HG03175 (cell line): ENCODE measurements around the gene RALGPS2.
"Not testable (repeated sequence)": the region's sequence is repeated elsewhere in the genome, so short reads cannot be mapped to it uniquely, and the experiment has no call there.

Experiments
- ATAC-seq: cut with Tn5 transposase; IDR thresholded peaks from one replicate; pipeline ENCODE4 v1.9.1; 2021; ENCODE audit warnings: mild to moderate bottlenecking, moderate library complexity; ENCODE audit not compliant: unreplicated experiment

RALGPS2 gene

DNA sequence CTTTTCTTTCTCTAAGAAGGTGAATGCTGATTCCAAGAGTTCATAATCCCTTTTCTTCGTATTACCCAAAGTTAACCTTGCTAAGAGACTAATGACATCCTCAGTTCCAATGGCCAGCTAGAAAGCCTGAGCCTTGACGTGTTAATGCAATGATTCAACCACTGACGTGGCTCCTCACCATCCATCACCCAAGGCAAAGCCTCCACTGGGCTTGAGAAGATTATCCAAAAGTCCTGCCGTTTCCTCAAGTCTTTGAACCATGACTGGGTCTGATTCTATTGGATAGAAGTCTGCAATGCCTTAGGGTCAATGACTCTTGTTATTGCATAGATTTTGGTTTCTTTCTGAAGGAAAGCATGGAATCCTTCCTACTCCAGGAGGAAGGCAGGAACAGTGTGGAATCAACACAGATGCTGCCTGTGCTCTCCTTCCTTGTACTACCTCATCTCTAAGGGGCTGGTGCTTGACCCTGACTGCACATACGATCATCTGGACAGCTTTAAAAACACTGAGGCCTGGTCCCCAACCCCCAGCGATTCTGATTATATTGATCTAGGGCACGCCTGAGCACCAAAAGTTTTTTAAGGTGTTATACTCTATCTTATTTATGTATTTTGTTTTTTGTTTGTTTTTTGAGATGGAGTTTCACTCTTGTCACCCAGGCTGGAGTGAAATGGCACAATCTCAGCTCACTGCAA is 215.2 kb downstream of the RALGPS2 start:
- no peak for ATAC-seq

DNA sequence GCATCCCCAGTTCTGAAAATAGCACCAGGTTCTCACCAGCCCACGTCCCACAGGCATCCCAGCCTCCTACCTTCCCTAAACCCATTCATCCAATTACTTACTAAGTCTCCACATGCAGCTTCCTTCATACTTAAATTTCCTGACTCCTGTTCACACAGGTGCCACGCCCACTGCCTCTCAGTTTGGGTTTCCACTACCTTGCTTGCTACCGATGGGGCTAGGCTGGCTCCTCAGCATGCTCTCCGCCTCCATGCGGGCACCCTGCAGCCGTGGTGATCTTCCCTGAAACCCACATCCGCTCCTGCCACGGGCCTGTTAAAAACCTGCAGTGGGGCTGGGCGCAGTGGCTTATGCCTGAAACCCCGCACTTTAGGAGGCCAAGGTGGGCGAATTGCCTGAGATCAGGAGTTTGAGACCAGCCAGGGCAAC is 216.2 kb downstream of the RALGPS2 start:
- no peak for ATAC-seq

DNA sequence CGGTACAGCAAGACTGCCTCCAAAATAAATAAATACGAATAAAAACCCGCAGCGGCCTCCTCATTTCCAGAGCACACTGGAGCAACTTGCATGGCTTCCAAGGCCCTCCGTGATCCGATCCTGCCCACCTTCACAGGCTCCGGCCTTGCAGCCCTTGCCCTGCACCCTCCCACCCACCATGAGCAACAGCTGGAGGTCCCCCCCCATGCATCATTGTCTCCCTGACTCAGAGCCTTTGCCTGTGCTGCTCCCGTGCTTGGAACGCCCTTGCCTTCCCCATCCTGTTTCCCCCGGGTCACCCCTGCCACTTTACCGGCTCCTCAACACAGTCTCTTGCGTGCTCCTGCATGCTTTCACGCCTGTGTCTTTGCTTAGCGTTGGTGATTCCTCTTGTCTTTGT is 216.8 kb downstream of the RALGPS2 start:
- ATAC-seq: no peak

DNA sequence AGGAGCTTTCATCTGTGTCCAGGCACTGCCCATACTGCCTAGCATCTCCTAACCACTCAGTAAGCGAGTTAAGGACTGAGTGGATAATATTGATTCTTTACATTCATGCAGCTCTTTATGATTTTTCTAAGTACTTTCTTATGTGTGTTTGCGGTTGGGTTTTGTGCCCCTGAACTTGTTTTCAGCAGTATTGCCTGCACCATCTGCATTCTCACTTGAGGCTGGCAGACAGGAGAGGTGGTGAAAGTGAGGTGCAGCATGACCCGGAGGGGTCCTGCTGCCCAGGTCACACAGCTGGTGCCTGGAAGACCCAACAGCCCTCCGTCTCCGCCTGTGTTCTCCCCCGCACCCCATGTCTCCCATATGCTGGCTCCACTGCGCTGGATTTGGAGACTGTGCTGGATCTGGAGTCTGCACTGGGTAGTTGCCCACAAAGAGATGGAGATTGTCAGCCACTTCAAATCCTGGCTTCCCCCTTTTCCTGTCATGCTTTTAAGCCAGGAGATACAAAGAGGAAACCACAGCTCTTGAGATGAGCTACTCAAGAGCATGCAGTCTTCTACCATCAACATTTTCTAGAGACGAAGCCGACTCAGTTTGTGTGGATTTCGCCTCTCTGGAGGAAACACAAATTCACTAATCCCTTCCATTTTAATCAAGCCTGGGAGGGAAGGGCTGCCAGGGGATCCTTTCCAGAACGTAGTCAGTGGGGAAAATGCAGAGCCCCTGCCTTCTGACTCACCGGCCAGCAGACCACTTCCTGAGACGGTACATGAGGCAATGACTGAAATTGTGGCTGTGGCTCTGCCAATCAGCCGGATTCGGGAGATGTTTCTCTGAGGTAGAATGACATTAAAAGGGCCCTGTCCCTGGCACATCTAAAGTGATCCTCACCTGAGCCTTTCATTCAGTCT is 217.5 kb downstream of the RALGPS2 start:
- ATAC-seq: no peak

DNA sequence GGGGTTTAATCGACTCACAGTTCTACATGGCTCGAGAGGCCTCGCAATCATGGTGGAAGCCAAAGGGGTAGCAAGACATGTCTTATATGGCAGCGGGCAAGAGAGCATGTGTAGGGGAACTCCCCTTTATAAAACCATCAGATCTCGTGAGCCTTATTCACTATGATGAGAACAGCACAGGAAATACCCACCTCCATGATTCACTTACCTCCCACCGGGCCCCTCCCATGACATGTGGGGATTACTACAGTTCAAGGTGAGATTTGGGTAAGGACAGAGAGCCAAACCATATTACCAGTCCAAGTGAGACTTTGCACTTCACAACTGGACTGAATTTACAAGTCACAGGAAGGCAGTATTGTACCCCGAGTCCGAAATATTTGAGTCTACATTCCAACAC is 219.7 kb downstream of the RALGPS2 start:
- ATAC-seq: no peak

DNA sequence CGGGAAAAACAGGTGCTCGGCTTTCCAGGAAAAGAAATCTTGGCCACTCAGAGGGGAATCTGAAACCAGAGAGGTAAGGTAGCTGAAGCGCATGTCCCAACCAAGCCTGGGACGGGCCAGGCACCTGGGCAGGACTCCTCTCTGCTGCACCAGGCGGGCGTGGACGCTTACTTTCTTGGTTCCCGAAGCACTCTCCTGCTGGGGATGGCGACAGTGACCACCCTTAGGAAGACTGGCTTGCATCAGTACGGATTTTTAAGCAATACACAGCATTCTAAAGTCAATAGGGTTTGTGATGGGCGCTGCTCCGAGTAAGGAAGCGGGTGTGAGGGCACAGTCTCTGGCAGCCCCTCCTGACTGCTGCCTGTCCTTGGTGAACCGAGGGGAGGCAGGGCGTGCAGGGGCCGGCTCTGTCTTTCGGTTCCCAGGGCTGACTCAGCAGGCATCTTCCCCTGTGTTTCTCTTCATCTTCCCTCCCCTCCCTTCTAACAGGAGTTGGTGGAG is 220.8 kb downstream of the RALGPS2 start:
- ATAC-seq: no peak

DNA sequence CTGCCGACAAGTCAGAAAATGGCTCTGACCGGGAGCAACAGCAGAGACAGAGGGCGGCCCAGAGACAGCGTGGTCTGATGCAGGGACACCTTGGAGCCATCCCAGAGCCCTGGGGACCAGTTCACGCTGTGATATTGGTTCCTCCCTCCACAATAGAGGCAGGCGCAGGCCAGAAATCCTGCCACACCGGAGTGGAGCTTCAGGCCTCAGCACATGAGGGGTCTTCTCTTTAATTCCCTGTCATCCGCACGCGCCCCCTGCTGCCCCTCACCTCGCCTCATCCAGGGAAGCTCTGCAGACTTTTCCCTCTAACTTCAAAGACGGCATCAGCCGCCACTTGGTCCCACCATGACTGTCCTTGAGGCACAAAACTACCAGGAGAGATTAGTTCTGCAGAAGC is 221.4 kb downstream of the RALGPS2 start:
- no peak for ATAC-seq

DNA sequence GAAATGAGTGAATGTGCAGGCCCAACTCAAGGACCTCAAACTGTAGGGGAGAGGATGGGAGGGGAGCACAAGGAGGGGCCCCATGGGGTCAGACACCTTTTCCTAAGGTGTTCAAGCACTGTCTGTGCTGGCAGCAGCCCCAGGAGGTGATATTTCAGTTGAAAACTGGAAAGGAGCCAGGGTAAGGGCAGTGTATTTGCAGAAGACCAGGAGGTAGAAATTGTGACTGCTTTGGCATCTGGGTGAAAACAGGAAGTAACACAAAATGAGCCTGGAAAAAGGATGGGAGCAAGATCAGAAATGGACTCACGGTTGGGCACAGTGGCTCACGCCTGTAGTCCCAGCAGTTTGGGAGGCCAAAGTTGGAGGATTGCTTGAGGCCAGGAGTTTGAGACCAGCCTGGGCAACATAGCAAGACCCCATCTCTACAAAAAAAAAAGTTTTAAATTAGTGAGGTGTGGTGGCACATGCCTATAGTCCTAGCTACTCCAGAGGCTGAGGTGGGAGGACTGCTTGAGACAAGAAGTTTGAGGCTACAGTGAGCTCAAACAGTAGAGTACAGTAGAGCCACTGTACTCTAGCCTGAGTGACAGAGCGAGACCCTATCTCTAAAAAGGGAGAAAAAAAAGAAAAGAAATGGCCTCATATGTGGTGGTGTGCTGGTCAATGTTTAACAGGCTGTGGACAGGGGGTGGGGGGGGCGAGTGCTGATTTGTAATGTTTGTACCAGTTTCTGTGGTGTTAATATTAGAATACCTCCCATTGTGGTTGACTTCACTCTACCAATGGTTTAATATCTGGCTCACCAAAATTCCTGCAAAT is 222.0 kb downstream of the RALGPS2 start:
- ATAC-seq: no peak

DNA sequence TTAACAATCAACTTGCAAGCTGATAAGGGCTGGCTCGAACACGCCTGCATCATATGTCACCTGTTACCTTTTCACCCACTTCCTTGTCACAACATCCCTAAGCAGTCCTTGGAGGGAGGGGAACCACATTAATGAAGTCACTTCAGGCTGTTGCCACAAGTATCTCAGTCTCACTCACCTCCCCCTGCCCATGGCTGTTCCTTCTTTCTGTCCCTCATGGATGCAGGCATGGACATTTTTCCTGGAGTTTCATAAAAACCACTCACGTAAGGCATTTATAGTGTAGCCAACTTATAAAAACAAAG is 222.6 kb downstream of the RALGPS2 start:
- no peak for ATAC-seq

DNA sequence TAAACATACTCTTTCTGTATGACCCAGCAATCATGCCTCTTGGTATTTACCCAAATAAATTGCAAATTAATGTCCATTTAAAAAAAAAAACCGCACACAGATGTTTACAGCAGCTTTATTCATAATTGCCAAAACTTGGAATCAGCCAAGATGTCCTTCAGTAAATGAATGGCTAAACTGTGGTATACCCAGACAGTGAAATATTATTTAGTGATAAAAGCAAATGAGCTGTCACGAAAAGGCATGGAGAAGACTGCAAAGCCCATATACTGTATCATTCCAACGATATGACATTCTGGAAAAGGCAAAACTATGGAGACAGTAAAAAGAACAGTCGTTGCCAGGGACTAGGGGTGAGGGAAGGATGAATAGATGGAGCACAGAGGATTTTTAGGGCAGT is 223.6 kb downstream of the RALGPS2 start:
- ATAC-seq: no peak

DNA sequence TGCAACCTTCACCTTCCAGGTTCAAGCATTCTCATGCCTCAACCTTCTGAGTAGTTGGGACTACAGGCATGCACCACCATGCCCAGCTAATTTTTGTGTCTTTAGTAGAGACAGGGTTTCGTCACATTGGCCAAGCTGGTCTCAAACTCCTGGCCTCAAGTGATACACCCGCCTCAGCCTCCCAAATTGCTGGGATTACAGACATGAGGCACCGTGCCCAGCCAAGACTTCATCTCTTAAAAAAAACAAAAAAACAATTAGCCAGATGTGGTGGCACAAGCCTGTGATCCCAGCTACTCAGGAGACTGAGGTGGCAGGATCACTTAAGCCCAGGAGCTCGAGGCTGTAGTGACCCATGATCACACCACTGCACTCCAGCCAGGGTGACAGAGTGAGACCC is 224.8 kb downstream of the RALGPS2 start:
- not testable (repeated sequence) for ATAC-seq

DNA sequence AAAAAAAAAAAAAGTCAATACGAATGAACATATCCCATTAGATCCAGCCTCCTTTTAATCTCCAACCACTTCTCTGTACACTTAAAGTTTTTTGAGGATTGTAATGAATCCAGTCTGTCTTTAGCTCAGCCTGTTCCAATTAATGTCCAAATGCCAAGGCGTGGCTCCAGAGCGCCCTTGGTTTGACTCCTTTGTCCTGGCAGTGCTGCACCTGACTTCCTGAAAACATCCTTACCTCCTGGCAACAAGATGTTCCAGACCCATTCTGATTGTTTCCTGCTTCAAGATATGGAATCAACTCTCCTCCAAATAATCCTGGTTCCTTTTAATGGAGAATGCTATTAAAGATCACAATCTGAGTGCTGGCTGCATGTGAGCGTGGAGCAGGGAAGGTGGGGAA is 226.6 kb downstream of the RALGPS2 start:
- no peak for ATAC-seq

DNA sequence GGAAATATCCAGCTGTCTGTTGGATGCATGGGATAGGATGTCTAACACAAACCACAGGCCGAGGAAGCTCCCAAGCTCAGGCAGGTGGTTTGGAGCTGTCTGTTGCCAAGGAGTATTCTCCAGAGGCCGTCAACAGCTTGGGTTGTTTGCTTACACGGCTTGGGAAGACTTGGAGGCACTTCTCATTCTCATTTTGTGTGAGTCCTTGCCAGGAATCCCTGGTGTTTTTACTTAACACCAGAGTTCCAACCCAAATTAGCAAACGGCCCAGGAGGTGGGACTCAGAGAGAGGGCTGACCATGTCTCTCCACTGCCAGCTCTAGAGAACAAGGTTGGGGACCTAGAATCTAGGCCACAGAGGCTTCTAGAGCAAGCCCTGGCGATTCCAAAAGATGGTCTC is 228.0 kb downstream of the RALGPS2 start:
- ATAC-seq: no peak

DNA sequence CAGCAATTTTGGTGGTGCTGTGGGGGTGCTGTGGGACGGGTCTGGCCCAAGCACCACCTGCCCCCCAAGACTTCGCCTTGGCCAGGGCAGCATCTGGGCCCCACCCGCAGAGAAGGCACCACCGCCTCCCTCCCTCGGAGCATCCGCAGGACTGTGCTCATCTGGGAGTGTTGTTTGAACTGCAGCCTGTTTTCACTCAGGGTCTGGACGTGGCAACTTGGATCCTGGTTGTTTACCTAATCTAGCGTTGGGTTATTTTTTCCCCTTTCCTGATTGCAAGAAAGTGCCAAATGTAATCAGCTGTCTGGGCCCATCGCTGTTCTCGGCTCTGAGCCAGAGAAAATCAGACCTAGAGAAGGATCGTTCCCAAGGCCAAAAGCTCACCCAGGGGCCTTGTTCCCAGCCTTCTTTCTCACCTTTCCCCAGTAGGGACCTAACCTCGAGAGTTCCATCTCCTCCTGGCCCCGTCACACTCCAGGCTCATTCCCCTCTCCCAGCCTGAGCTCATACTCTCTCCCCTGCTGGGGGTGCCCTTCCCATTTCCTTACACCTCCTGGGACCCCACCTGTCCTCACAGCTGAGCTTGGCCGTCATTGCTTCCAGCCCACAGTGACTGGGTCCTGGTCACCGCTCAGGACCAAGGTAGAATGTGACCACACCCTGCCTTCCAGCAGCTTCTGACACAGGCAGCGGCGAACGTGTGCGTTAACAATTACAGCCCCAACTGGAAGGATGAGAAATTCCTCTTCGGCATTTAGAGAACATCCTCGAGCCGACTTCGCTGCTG is 228.7 kb downstream of the RALGPS2 start:
- ATAC-seq: no peak

DNA sequence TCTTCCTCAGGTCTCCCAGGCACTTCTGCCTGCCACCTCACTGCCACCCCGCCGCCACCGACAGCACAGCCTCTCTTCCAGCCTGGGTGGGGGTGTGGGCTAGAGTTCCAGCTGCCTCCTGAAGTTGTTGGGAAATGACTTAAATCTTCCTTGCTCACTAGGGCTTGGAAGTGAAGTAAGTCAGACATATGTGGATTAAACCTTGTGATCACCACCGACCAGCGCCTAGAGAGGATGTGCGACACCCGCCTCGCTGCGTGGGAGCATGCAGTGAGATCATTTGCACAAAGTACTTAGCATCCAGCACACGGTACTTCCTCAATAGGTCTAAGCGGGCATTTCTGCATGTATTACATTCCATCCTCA is 229.3 kb downstream of the RALGPS2 start:
- no peak for ATAC-seq

DNA sequence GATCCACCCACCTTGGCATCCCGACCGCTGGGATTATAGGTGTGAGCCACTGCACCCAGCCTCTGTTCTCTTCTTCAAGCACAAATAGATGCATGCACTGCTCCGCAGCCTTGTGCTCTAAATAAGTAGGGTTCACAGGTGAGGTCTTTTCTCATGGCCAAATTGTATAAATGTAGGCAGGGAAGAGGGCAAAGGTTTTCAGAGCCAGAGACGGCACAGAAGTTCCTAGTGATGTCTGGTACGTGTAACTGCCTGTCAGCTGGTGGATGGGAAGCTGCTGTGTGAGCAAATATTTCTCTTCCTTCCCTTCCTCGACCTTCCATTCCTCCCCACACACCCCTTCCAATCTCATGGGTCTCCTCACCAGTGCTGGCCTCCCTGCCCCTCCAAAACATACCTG is 229.9 kb downstream of the RALGPS2 start:
- ATAC-seq: no peak

DNA sequence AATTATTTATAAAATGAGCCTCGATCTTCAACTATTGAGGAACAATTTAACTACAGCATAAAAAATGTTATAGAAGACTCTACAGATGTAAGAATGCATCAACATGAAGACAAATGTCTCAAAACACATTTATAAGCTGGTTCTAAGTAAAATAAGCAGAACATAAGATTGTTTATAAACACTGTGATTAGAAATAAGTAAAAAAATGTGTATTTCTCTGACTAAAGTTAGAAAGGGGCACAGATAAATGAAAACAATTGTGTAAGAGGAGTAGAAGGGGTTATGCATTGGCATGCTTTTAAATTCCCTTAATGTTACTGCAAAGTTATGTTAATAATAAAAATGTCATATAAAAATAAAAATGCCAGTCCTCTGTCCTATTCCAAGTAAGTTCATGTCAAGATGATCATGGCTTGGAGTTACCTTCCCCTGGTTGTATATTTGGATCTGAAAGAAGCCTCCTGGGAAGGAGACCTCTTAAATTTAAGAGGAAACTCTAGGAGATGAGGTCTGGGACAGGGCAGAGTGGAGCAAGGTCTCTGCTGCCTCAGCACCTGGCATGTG is 230.4 kb downstream of the RALGPS2 start:
- ATAC-seq: no peak

DNA sequence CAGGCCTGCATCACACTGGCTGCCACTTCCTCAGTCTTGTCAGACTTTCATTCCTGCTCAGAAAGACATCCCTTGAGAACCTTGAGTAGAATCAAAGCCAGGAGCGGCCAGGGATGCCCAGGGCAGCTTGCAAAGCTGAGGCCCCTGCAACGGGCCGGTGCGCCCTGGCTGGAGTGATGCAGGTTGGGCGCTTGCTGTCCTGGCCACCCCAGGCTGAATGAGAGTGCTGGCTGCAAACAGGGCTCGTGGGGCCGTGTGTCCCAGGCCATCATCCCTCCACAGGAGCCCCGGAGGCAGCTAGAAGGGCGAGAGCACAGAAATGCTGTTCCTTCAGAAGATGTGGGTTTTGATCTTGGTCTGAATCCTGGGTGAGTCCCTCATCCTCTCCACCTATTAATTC is 233.4 kb downstream of the RALGPS2 start:
- ATAC-seq: no peak

DNA sequence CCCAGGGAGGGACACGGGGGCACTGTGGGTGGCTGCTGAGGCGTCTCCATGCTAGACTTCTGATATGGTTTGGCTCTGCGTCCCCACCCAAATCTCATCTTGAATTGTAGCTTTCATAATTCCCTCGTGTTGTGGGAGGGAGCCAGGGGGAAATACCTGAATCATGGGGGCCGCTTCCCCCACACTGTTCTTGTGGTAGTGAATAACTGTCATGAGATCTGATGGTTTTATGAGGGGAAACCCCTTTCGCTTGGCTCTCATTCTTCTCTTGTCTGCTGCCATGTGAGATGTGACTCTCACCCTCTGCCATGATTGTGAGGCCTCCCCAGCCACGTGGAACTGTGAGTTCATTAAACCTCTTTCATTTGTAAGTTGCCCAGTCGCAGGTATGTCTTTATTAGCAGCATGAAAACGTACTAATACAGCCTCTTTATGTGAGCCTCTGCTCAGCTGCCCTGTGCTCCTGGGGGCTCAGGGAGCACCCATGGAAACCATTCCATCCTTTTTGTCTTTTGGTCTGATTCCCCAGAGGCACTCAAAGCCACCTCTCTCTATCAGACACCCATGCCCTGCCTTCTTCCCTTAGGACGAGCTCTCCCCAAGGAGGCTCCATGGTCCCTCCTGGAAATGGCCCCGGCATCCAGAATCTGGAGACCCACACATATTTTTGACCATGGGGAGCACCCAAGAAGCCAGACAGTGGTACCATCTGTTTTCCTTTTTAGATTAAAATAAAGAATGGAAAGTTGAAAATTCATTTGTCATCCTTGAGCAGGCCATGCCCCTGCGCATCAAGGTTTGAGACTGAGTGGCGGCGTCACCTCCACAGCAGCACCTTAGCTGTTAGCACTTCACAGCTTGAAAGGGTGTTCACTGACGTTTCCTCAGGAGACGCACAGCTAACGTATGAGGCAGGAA is 234.8 kb downstream of the RALGPS2 start:
- no peak for ATAC-seq
